H1 (cell line): ENCODE measurements around the gene BICRAL. TPM values are rescaled to one million over a fixed set of nuclear protein-coding genes. Genes with fewer than 3 reads are reported as not detected.
"Not testable (repeated sequence)": the region's sequence is repeated elsewhere in the genome, so short reads cannot be mapped to it uniquely, and the experiment has no call there.

Experiments
- CTCF ChIA-PET: fragments of 300-600 bp; sonication (Branson Sonifier 250); formaldehyde crosslinking; loops from one replicate; lab custom pipeline; 2021; ENCODE audit not compliant: partially characterized antibody; lab: Charles Lee
- POLR2A ChIA-PET: fragments of 300-600 bp; sonication (Branson Sonifier 250); formaldehyde crosslinking; loops from one replicate; lab custom pipeline; 2021; ENCODE audit warnings: inconsistent platforms; ENCODE audit not compliant: partially characterized antibody; lab: Charles Lee
- DNase-seq, 2 experiments: peaks; one replicate each; pipeline versions ENCODE4 v3.0.0 to v3.0.0-alpha.2; 2010 to 2022; ENCODE audit warnings: low spot score in 2 of 2, low read depth in 1 of 2, mixed read lengths in 1 of 2
- FAIRE-seq: peaks from 2 replicates; lab custom pipeline; 2011; peaks lifted over from hg19 to GRCh38; lab: Jason Lieb, UNC
- H2AFZ ChIP-seq: 2 replicates; pipeline ENCODE4 v1.8.1; 2012; ENCODE audit warnings: low read length, inconsistent platforms
- H2AK5ac ChIP-seq: 2 replicates; pipeline ENCODE4 v1.6.1; 2013; ENCODE audit warnings: low read depth, low read length
- H2BK120ac ChIP-seq: replicated peaks from 2 replicates; pipeline ENCODE3; 2013; ENCODE audit warnings: low read depth, low read length, inconsistent platforms
- H2BK12ac ChIP-seq: 2 replicates; pipeline ENCODE4 v1.6.1; 2013; ENCODE audit warnings: low read depth, low read length
- H2BK15ac ChIP-seq: 2 replicates; pipeline ENCODE4 v1.6.1; 2013; ENCODE audit warnings: low read length
- H2BK20ac ChIP-seq: 2 replicates; pipeline ENCODE4 v1.6.1; 2013; ENCODE audit warnings: low read length
- H2BK5ac ChIP-seq: 2 replicates; pipeline ENCODE4 v1.6.1; 2013; ENCODE audit warnings: low read depth, low read length
- H3K14ac ChIP-seq: 2 replicates; pipeline ENCODE4 v1.6.1; 2013; ENCODE audit warnings: inconsistent platforms; ENCODE audit not compliant: insufficient read length
- H3K18ac ChIP-seq: 2 replicates; pipeline ENCODE4 v1.6.1; 2013; ENCODE audit warnings: low read length; ENCODE audit errors: extremely low read depth
- H3K23ac ChIP-seq: 2 replicates; pipeline ENCODE4 v1.6.1; 2013; ENCODE audit warnings: inconsistent platforms; ENCODE audit not compliant: insufficient read length
- H3K23me2 ChIP-seq: 2 replicates; pipeline ENCODE4 v1.6.1; 2013; ENCODE audit warnings: low read depth, low read length
- H3K27ac ChIP-seq: 2 replicates; pipeline ENCODE4 v1.6.1; 2011; ENCODE audit warnings: low read depth, low read length, inconsistent platforms
- H3K27me3 ChIP-seq, 4 experiments: replicated peaks in 1 of 4; 1 replicate in 1 of 4; 2 replicates in 3 of 4; pipeline versions ENCODE4 v1.6.1 to v1.8.1; 2011 to 2013; ENCODE audit warnings: low read length in 3 of 4, mild to moderate bottlenecking in 3 of 4, inconsistent platforms in 2 of 4, mixed read lengths in 2 of 4, moderate library complexity in 1 of 4; ENCODE audit not compliant: control insufficient read depth in 3 of 4, insufficient read depth in 3 of 4; ENCODE audit errors: extremely low read depth in 1 of 4
- H3K36me3 ChIP-seq, 4 experiments: 2 replicates each; pipeline versions ENCODE4 v1.6.1 to v1.8.1; 2011 to 2013; ENCODE audit warnings: mild to moderate bottlenecking in 4 of 4, low read length in 3 of 4, moderate library complexity in 2 of 4, control low read depth in 1 of 4, inconsistent platforms in 1 of 4; ENCODE audit not compliant: insufficient read depth in 4 of 4, control insufficient read depth in 2 of 4
- H3K4ac ChIP-seq: replicated peaks from 2 replicates; pipeline ENCODE3; 2013; ENCODE audit warnings: low read length, low read depth, mixed read lengths, inconsistent platforms; ENCODE audit not compliant: insufficient read length
- H3K4me1 ChIP-seq, 4 experiments: replicated peaks in 1 of 4; 1 replicate in 1 of 4; 2 replicates in 3 of 4; pipeline versions ENCODE4 v1.6.1 to v1.8.1; 2011 to 2013; ENCODE audit warnings: low read length in 3 of 4, inconsistent platforms in 2 of 4, mixed read lengths in 1 of 4; ENCODE audit not compliant: insufficient read depth in 4 of 4, control insufficient read depth in 3 of 4
- H3K4me2 ChIP-seq, 2 experiments: 2 replicates each; pipeline versions ENCODE4 v1.6.1 to v1.8.1; 2011 to 2013; ENCODE audit warnings: low read depth in 2 of 2, low read length in 2 of 2, control low read depth in 1 of 2, inconsistent platforms in 1 of 2, mild to moderate bottlenecking in 1 of 2; ENCODE audit not compliant: insufficient read depth in 1 of 2
- H3K4me3 ChIP-seq, 4 experiments: fragments of 200-600, 300-600 bp in 1 of 4; sonication (generic), shearing (Covaris generic), sonication (Bioruptor Twin) in 1 of 4; 2 replicates each; pipeline versions ENCODE4 v1.5.1 to v1.8.1; 2011 to 2016; ENCODE audit warnings: low read length in 4 of 4, low read depth in 3 of 4, control low read depth in 2 of 4, inconsistent platforms in 2 of 4, mild to moderate bottlenecking in 2 of 4, mixed read lengths in 1 of 4, moderate library complexity in 1 of 4; ENCODE audit not compliant: insufficient read depth in 2 of 4; ENCODE audit errors: extremely low read depth in 1 of 4
- H3K56ac ChIP-seq: replicated peaks from 2 replicates; pipeline ENCODE3; 2013; ENCODE audit warnings: low read depth, mild to moderate bottlenecking, mixed read lengths, low read length, inconsistent platforms; ENCODE audit not compliant: insufficient read length
- H3K79me1 ChIP-seq: 2 replicates; pipeline ENCODE4 v1.6.1; 2013; ENCODE audit warnings: low read depth, low read length, control low read depth
- H3K79me2 ChIP-seq, 2 experiments: 2 replicates each; pipeline versions ENCODE4 v1.6.1 to v1.8.1; 2012 to 2013; ENCODE audit warnings: low read length in 2 of 2, mild to moderate bottlenecking in 2 of 2, inconsistent platforms in 1 of 2; ENCODE audit not compliant: insufficient read depth in 2 of 2, control insufficient read depth in 1 of 2
- H3K9ac ChIP-seq, 4 experiments: replicated peaks in 1 of 4; 1 replicate in 1 of 4; 2 replicates in 3 of 4; pipeline versions ENCODE4 v1.6.1 to v1.8.1; 2011 to 2013; ENCODE audit warnings: low read depth in 3 of 4, low read length in 3 of 4, control low read depth in 2 of 4, mild to moderate bottlenecking in 2 of 4, moderate library complexity in 2 of 4, inconsistent platforms in 1 of 4; ENCODE audit errors: extremely low read depth in 1 of 4
- H3K9me3 ChIP-seq, 2 experiments: 2 replicates each; pipeline versions ENCODE4 v1.6.1 to v1.8.1; 2012 to 2013; ENCODE audit warnings: mild to moderate bottlenecking in 2 of 2, moderate library complexity in 2 of 2, control low read depth in 1 of 2, inconsistent platforms in 1 of 2, low read depth in 1 of 2, low read length in 1 of 2, mixed read lengths in 1 of 2; ENCODE audit not compliant: insufficient read depth in 2 of 2
- H4K20me1 ChIP-seq, 2 experiments: replicated peaks in 1 of 2; 2 replicates each; pipeline versions ENCODE3 to v1.8.1; 2011 to 2013; ENCODE audit warnings: inconsistent platforms in 2 of 2, low read length in 2 of 2, mild to moderate bottlenecking in 1 of 2; ENCODE audit not compliant: insufficient read depth in 2 of 2, control insufficient read depth in 1 of 2
- H4K5ac ChIP-seq: 2 replicates; pipeline ENCODE4 v1.6.1; 2013; ENCODE audit warnings: low read length, low read depth, mixed read lengths, inconsistent platforms; ENCODE audit not compliant: insufficient read length
- H4K8ac ChIP-seq: 2 replicates; pipeline ENCODE4 v1.8.0; 2013; ENCODE audit warnings: mild to moderate bottlenecking, moderate library complexity, low read length, inconsistent platforms; ENCODE audit not compliant: insufficient read depth; ENCODE audit errors: extremely low read depth
- H4K91ac ChIP-seq: replicated peaks from 2 replicates; pipeline ENCODE3; 2013; ENCODE audit warnings: low read length, mixed read lengths, inconsistent platforms; ENCODE audit not compliant: insufficient read length
- WGBS, 2 experiments: shearing (Covaris generic) in 1 of 2; methylation state at CpG; one replicate each; pipeline versions ENCODE4 v1.1.6 to v1.1.7; 2013 to 2015; ENCODE audit warnings: low lambda C conversion rate in 2 of 2, mixed read lengths in 2 of 2, inconsistent platforms in 1 of 2, low coverage in 1 of 2, missing lambda C conversion rate in 1 of 2; ENCODE audit not compliant: insufficient replicate concordance in 2 of 2, insufficient coverage in 1 of 2, insufficient read length in 1 of 2; ENCODE audit errors: extremely low coverage in 1 of 2, missing lambda C conversion rate in 1 of 2; 5-methylcytosine and 5-hydroxymethylcytosine counted together
- polyA plus RNA-seq, 7 experiments: library from polyadenylated mRNA; depleted of rRNA in 3 of 7; stranded (reverse) in 5 of 7; unstranded in 2 of 7; fragments of >200 nt in 5 of 7; fragments of 200-250 nt in 2 of 7; gene quantifications; 1 replicate in 5 of 7; 2 replicates in 1 of 7; 4 replicates in 1 of 7; pipeline versions ENCODE4 v1.2.1 to v1.2.3, GENCODE V29; 2011 to 2013; ENCODE audit warnings: missing spikeins in 2 of 7, mixed read lengths in 2 of 7
- total RNA-seq: library from RNA; stranded (reverse); fragmentation: NEBNext Ultra II Directional; extraction: Animal tissue kit (Norgen Biotek cat#: 25700); gene quantifications from 2 replicates; pipeline ENCODE4 v1.2.1, GENCODE V29; 2021

The BICRAL gene
- total and polyA plus RNA-seq, 2 of the 8 experiments (the other 6 are each of a cell fraction or from before 2014, with no cell fraction given), result 9.4 to 12.2 TPM

GRCh38 chr6:42774821-42775487, 6.9 kb upstream of the BICRAL start:
- H3K9me3 ChIP-seq, CTCF ChIA-PET, H3K23me2 ChIP-seq, H3K27me3 ChIP-seq, H4K8ac ChIP-seq, H3K56ac ChIP-seq, H2BK5ac ChIP-seq, H3K79me1 ChIP-seq, H3K4me2 ChIP-seq, H2BK12ac ChIP-seq, H2AFZ ChIP-seq, H4K5ac ChIP-seq, H4K20me1 ChIP-seq, H3K27ac ChIP-seq, H3K23ac ChIP-seq, H3K4ac ChIP-seq, H3K36me3 ChIP-seq, H3K14ac ChIP-seq, H3K18ac ChIP-seq, H2BK20ac ChIP-seq, FAIRE-seq, H3K79me2 ChIP-seq, H2BK15ac ChIP-seq, H2BK120ac ChIP-seq, H3K4me3 ChIP-seq, H2AK5ac ChIP-seq, H3K9ac ChIP-seq, H4K91ac ChIP-seq, DNase-seq: not testable (repeated sequence)
- POLR2A ChIA-PET, result interaction anchor here (1.1 to 2.7 kb wide), 3 partner anchors 10 to 26 kb away, joined by 3 to 7 read pairs (median 4); no protein-coding TSS in a partner anchor
- H3K4me1 ChIP-seq, result peaks cover 5 to 16% (median 7%) of the 10 kb centered on the region in 4 experiments; a peak in 6 of 7 replicates
- 93% methylated on average over 10 of the region's 10 CpGs; no CpG with 5 or more reads in 1 of the 2 experiments for WGBS, 2 experiments
